H9 (cell line): Measurements from ENCODE around the gene REG1A. TPM values are rescaled to one million over a fixed set of nuclear protein-coding genes. Genes with fewer than 3 reads are reported as not detected.

Experiments used
- DNase-seq: peaks from one replicate; pipeline ENCODE4 v3.0.0-alpha.2; 2017
- H2AFZ ChIP-seq: one replicate; pipeline ENCODE4 v1.6.1; 2013; ENCODE audit warnings: mild to moderate bottlenecking, low read length, control low read depth, moderate library complexity
- H2AK5ac ChIP-seq: 2 replicates; pipeline ENCODE4 v1.6.1; 2013; ENCODE audit warnings: low read length, control low read depth, mixed read lengths; ENCODE audit not compliant: insufficient read length
- H2BK120ac ChIP-seq: one replicate; pipeline ENCODE4 v1.6.1; 2013; ENCODE audit warnings: low read depth, mild to moderate bottlenecking, low read length, control low read depth, inconsistent platforms; ENCODE audit not compliant: poor library complexity, severe bottlenecking
- H2BK12ac ChIP-seq: 2 replicates; pipeline ENCODE4 v1.6.1; 2013; ENCODE audit warnings: low read length, control low read depth, mixed read lengths, low read depth; ENCODE audit not compliant: insufficient read length
- H2BK15ac ChIP-seq: 2 replicates; pipeline ENCODE4 v1.6.1; 2013; ENCODE audit warnings: low read depth, low read length, control low read depth
- H2BK20ac ChIP-seq: one replicate; pipeline ENCODE4 v1.6.1; 2013; ENCODE audit warnings: low read depth, mild to moderate bottlenecking, low read length, control low read depth, inconsistent platforms; ENCODE audit not compliant: poor library complexity, severe bottlenecking
- H2BK5ac ChIP-seq: 2 replicates; pipeline ENCODE4 v1.6.1; 2013; ENCODE audit warnings: low read length, control low read depth, mixed read lengths; ENCODE audit not compliant: insufficient read length
- H3K14ac ChIP-seq: 2 replicates; pipeline ENCODE4 v1.6.1; 2013; ENCODE audit warnings: low read length, control low read depth; ENCODE audit not compliant: insufficient read depth
- H3K18ac ChIP-seq: 2 replicates; pipeline ENCODE4 v1.6.1; 2013; ENCODE audit warnings: low read depth, mild to moderate bottlenecking, mixed read lengths, low read length, control low read depth; ENCODE audit not compliant: insufficient read length
- H3K23ac ChIP-seq: 2 replicates; pipeline ENCODE4 v1.6.1; 2013; ENCODE audit warnings: low read length, control low read depth, mixed read lengths, low read depth; ENCODE audit not compliant: insufficient read length
- H3K23me2 ChIP-seq: 2 replicates; pipeline ENCODE4 v1.6.1; 2013; ENCODE audit warnings: low read depth, mild to moderate bottlenecking, mixed read lengths, low read length, control low read depth; ENCODE audit not compliant: insufficient read length, poor library complexity, severe bottlenecking
- H3K27ac ChIP-seq: 2 replicates; pipeline ENCODE4 v1.5.1; 2013; ENCODE audit warnings: low read length, control low read depth, mixed read lengths, low read depth; ENCODE audit not compliant: insufficient read length
- H3K27me3 ChIP-seq: 2 replicates; pipeline ENCODE4 v1.6.1; 2013; ENCODE audit warnings: low read length, control low read depth, inconsistent platforms; ENCODE audit not compliant: insufficient read depth
- H3K4ac ChIP-seq: 2 replicates; pipeline ENCODE4 v1.6.1; 2013; ENCODE audit warnings: low read depth, mild to moderate bottlenecking, control low read depth, inconsistent platforms, low read length, moderate library complexity
- H3K4me1 ChIP-seq: 2 replicates; pipeline ENCODE4 v1.6.1; 2013; ENCODE audit warnings: low read length, control low read depth, inconsistent platforms; ENCODE audit not compliant: insufficient read depth
- H3K4me2 ChIP-seq: 2 replicates; pipeline ENCODE4 v1.6.1; 2013; ENCODE audit warnings: low read length, control low read depth, mixed read lengths; ENCODE audit not compliant: insufficient read length, insufficient read depth
- H3K56ac ChIP-seq: 2 replicates; pipeline ENCODE4 v1.6.1; 2013; ENCODE audit warnings: low read depth, mild to moderate bottlenecking, mixed read lengths, low read length, control low read depth; ENCODE audit not compliant: insufficient read length
- H3K79me1 ChIP-seq: 2 replicates; pipeline ENCODE4 v1.6.1; 2013; ENCODE audit warnings: low read depth, mild to moderate bottlenecking, moderate library complexity, low read length, control low read depth, inconsistent platforms; ENCODE audit not compliant: insufficient read depth, poor library complexity, severe bottlenecking
- H3K79me2 ChIP-seq: 2 replicates; pipeline ENCODE4 v1.6.1; 2013; ENCODE audit warnings: low read length, control low read depth, inconsistent platforms; ENCODE audit not compliant: insufficient read depth
- H3K9ac ChIP-seq: 2 replicates; pipeline ENCODE4 v1.6.1; 2013; ENCODE audit warnings: low read length, control low read depth, mixed read lengths; ENCODE audit not compliant: insufficient read length; ENCODE audit errors: extremely low read depth
- H3K9me3 ChIP-seq: one replicate; pipeline ENCODE4 v1.6.1; 2013; ENCODE audit warnings: low read depth, low read length, inconsistent platforms; ENCODE audit not compliant: control insufficient read depth
- H3T11ph ChIP-seq: one replicate; pipeline ENCODE4 v1.6.1; 2013; ENCODE audit warnings: mild to moderate bottlenecking, low read length, control low read depth, inconsistent platforms
- H4K20me1 ChIP-seq: one replicate; pipeline ENCODE4 v1.6.1; 2013; ENCODE audit not compliant: control insufficient read depth, insufficient read length, insufficient read depth
- H4K5ac ChIP-seq: 2 replicates; pipeline ENCODE4 v1.6.1; 2013; ENCODE audit warnings: low read depth, mild to moderate bottlenecking, mixed read lengths, low read length, control low read depth; ENCODE audit not compliant: insufficient read length
- H4K8ac ChIP-seq: replicated peaks from 2 replicates; pipeline ENCODE4 v1.6.1; 2013; ENCODE audit warnings: low read length, control low read depth, mixed read lengths, low read depth; ENCODE audit not compliant: insufficient read length
- H4K91ac ChIP-seq: 2 replicates; pipeline ENCODE4 v1.6.1; 2013; ENCODE audit warnings: low read depth, mild to moderate bottlenecking, moderate library complexity, mixed read lengths, low read length, control low read depth; ENCODE audit not compliant: insufficient read length
- H3K27ac Mint-ChIP-seq, 3 experiments: 2 replicates in 2 of 3; 3 replicates in 1 of 3; pipeline ENCODE4 v1.8.0; 2020 to 2021; ENCODE audit warnings: mixed read lengths in 3 of 3, mild to moderate bottlenecking in 1 of 3, moderate library complexity in 1 of 3
- H3K27me3 Mint-ChIP-seq: 2 replicates; pipeline ENCODE4 v1.8.0; 2021; ENCODE audit warnings: low read depth, mild to moderate bottlenecking, moderate library complexity, mixed read lengths
- H3K36me3 Mint-ChIP-seq, 3 experiments: 2 replicates in 2 of 3; 3 replicates in 1 of 3; pipeline ENCODE4 v1.8.0; 2020 to 2021; ENCODE audit warnings: low read depth in 3 of 3, mixed read lengths in 3 of 3; ENCODE audit not compliant: insufficient read depth in 1 of 3
- H3K4me1 Mint-ChIP-seq, 2 experiments: 2 replicates each; pipeline ENCODE4 v1.8.0; 2020; ENCODE audit warnings: mixed read lengths in 2 of 2
- H3K4me3 Mint-ChIP-seq, 2 experiments: 2 replicates in 1 of 2; 3 replicates in 1 of 2; pipeline ENCODE4 v1.8.0; 2020 to 2021; ENCODE audit warnings: mild to moderate bottlenecking in 2 of 2, mixed read lengths in 2 of 2, moderate library complexity in 1 of 2
- H3K9me3 Mint-ChIP-seq, 2 experiments: 2 replicates in 1 of 2; 3 replicates in 1 of 2; pipeline ENCODE4 v1.8.0; 2020; ENCODE audit warnings: mild to moderate bottlenecking in 2 of 2, mixed read lengths in 2 of 2, moderate library complexity in 1 of 2
- CTCF ChIP-seq: fragments of 200-600 bp; sonication (generic); conservative IDR thresholded peaks from 3 replicates; pipeline ENCODE4 v1.8.0; 2021; ENCODE audit warnings: antibody characterized with exemption, mild to moderate bottlenecking
- WGBS: extraction: QIAGEN DNeasy Blood & Tissue Kit; methylation state at CpG from one replicate; pipeline ENCODE4 v1.1.7; 2013; ENCODE audit warnings: missing lambda C conversion rate, low lambda C conversion rate, mixed read lengths; ENCODE audit not compliant: insufficient read length; ENCODE audit errors: extremely low coverage; 5-methylcytosine and 5-hydroxymethylcytosine counted together
- total RNA-seq: library from RNA; stranded (reverse); gene quantifications from 2 replicates; pipeline ENCODE4 v1.2.1, GENCODE V29; 2021

Gene REG1A
- total RNA-seq, 1 experiment from 2014 or later: not detected

GRCh38 chr2:79112269-79112668 lies 8.0 kb upstream of the REG1A start:
- no peak overlapping the region for H3K18ac ChIP-seq
- H4K91ac ChIP-seq: no peak overlapping the region
- WGBS: no CpG with 5 or more reads among the region's 3 CpGs
- no peak overlapping the region for H3K9ac ChIP-seq
- H3K14ac ChIP-seq: no peak overlapping the region
- H3K27me3 ChIP-seq: no peaks in the 10 kb centered on the region
- H3K79me1 ChIP-seq: no peaks in the 10 kb centered on the region
- H3K4me2 ChIP-seq: no peak overlapping the region
- peaks cover 0 to 4% of the 10 kb centered on the region in 2 experiments; a peak in 2 of 5 replicates for H3K9me3 Mint-ChIP-seq
- H3K23me2 ChIP-seq: no peaks in the 10 kb centered on the region
- H2BK5ac ChIP-seq: no peak overlapping the region
- H2BK12ac ChIP-seq: no peak overlapping the region
- no peaks in the 10 kb centered on the region for H3K4me1 Mint-ChIP-seq
- H3K36me3 Mint-ChIP-seq: no peaks in the 10 kb centered on the region; a peak in 1 of 7 replicates
- no peak for DNase-seq
- H3K4me3 Mint-ChIP-seq: no peak overlapping the region
- H4K8ac ChIP-seq: no peak overlapping the region
- H3K4ac ChIP-seq: no peak overlapping the region
- no peak overlapping the region for H2BK15ac ChIP-seq
- no peak overlapping the region for H3T11ph ChIP-seq
- H3K4me1 ChIP-seq: no peaks in the 10 kb centered on the region
- no peak overlapping the region for H3K23ac ChIP-seq
- no peak for TF ChIP-seq CTCF
- H3K9me3 ChIP-seq: no peaks in the 10 kb centered on the region
- no peaks in the 10 kb centered on the region for H4K20me1 ChIP-seq
- no peak overlapping the region for H2BK20ac ChIP-seq
- H3K27ac Mint-ChIP-seq: no peak overlapping the region
- H2AFZ ChIP-seq: no peak overlapping the region
- no peak overlapping the region for H4K5ac ChIP-seq
- no peak overlapping the region for H2AK5ac ChIP-seq
- no peak overlapping the region for H2BK120ac ChIP-seq
- no peaks in the 10 kb centered on the region; the same call in 1 of the 2 replicates for H3K27me3 Mint-ChIP-seq
- H3K56ac ChIP-seq: no peak overlapping the region
- H3K79me2 ChIP-seq: no peaks in the 10 kb centered on the region
- H3K27ac ChIP-seq: no peak overlapping the region
